GM21423 (cell line): Measurements from ENCODE around the gene SH2D3A.

Experiments used
- ATAC-seq: cut with Tn5 transposase; IDR thresholded peaks from one replicate; pipeline ENCODE4 v1.9.1; 2021; ENCODE audit warnings: mild to moderate bottlenecking, moderate library complexity; ENCODE audit not compliant: unreplicated experiment

Gene SH2D3A

GRCh38 chr19:6738787-6739389 is 28.3 kb downstream of the SH2D3A start:
- ATAC-seq: no peak

GRCh38 chr19:6737873-6738786 is 29.1 kb downstream of the SH2D3A start:
- no peak for ATAC-seq

- ATAC-seq: peak; percentile 60
These were observed 29.9 kb downstream of the SH2D3A start, which contains the start of gene GPR108 for GRCh38 chr19:6737284-6737872. TSS of gene GPR108 (minus strand) at chr19:6737580. CDS start at chr19:6737576, 4 bp downstream.

- ATAC-seq: no peak
These were observed 30.3 kb downstream of the SH2D3A start for GRCh38 chr19:6736917-6737283.

GRCh38 chr19:6736169-6736916 is 30.9 kb downstream of the SH2D3A start:
- no peak for ATAC-seq

- ATAC-seq: no peak
These were observed 31.9 kb downstream of the SH2D3A start for GRCh38 chr19:6735181-6735911.

GRCh38 chr19:6734096-6734696 is 33.0 kb downstream of the SH2D3A start:
- ATAC-seq: no peak

GRCh38 chr19:6733338-6734095 is 33.7 kb downstream of the SH2D3A start:
- ATAC-seq: no peak

- ATAC-seq: no peak
These were observed 34.4 kb downstream of the SH2D3A start for GRCh38 chr19:6732803-6733337.

GRCh38 chr19:6731822-6732221 is 35.4 kb downstream of the SH2D3A start:
- ATAC-seq: no peak

GRCh38 chr19:6730941-6731670 is 36.1 kb downstream of the SH2D3A start:
- ATAC-seq: no peak

GRCh38 chr19:6730153-6730804 is 37.0 kb downstream of the SH2D3A start:
- no peak for ATAC-seq

- no peak for ATAC-seq
These were observed 37.6 kb downstream of the SH2D3A start for GRCh38 chr19:6729573-6730152.

- ATAC-seq: no peak
These were observed 38.9 kb downstream of the SH2D3A start for GRCh38 chr19:6728346-6728745.

GRCh38 chr19:6725513-6726231 is 41.6 kb downstream of the SH2D3A start:
- ATAC-seq: no peak

GRCh38 chr19:6724631-6725492 is 42.4 kb downstream of the SH2D3A start:
- no peak for ATAC-seq
